HuH-7.5 (cell line): ENCODE data around the gene HLA-DPA1.
"Not testable (repeated sequence)": the region's sequence is repeated elsewhere in the genome, so short reads cannot be mapped to it uniquely, and the experiment has no call there.

ENCODE experiments used
- DNase-seq: peaks from one replicate; pipeline ENCODE4 v3.0.0; 2011; ENCODE audit warnings: low spot score

Gene HLA-DPA1

DNA sequence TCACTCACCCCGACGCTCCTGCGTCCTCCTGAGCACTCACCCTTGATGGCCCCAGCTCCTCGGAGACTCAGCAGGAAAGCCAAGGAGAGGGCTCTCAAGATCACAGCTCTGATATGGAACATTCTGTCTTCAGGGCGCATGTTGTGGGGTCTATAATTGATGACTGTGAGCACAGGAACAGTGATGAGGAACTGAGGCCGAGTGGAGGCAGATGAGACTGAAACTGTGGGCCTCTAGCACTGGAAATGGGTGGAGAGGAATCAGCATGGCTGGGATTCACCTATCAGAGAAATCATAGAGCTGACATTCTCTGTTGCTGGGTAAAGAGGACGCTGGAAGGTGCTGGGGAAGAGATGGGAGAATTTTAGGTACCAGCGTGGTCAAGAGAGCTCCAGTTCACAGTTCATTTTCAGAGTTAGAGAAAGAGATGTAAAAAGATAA, at the start of gene HLA-DPA1:
HLA-DPA1 (minus strand) TSS at position 219 of the 441 bp plus-strand sequence.
- DNase-seq: no peak

DNA sequence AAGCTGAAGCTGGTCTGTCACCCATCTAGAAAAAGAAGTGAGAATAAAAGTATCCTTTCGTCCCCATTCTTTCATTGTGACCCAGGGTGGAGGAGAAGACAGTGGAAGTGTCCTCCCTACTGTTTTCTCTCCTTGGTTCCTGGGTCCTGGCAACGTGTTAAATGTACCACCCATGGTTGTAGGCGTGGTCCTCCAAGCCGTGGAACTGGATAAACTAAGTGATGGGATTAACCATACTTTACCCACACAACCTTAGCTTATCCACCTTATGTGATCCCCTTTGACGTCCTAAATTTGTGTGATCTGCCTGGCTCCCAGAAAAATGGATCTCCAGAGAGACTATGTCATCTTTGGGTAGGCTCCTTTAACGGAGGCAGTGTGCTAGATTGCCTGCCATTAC, 49.7 kb upstream of the HLA-DPA1 start:
- DNase-seq: no peak

DNA sequence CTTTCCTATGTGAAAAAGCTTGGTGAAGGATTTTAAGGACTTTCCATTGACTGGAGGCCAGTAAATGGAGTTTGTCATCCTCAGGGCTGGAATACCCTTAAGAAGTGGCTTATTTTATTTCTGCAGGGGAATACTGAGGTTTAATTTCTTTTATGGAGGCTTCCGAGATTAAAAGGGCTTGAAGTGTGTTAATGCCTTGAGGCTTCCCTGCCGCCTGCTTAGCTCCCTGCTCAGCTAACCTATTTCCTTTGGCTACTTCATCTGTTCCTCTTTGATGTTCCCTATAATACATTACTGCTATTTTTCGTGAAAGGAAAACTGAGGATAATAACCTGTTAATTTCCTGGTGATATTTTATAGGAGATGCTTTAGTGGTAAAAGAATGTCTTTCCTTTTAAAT, 46.6 kb upstream of the HLA-DPA1 start:
- DNase-seq: no peak

DNA sequence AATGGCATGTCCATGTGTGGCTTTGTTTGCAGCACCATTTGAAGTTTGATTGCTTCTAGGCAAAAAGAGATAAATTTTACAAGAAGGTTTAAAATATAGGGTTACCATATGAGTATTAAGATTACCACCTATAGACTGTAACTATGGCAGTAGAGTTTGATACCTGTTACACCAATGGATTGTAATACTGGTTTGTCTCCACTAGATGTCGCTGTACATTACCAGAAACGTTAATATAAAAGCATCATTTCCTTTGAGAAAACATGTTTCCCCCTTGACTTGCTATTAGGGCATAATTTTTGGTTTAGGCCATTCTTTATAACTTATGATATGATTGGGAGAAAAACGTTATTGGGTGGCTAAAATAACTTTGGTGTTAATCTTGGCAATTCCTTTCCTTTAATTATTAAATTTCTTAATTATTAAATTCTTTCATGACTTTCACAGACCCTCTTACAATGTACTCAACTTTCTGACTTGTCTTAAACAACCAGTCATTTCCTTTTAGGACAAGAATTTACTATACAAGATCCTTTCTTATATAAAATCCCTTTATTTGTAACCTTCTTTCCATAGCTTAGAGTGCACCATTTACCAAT, 45.2 kb upstream of the HLA-DPA1 start:
- no peak for DNase-seq

DNA sequence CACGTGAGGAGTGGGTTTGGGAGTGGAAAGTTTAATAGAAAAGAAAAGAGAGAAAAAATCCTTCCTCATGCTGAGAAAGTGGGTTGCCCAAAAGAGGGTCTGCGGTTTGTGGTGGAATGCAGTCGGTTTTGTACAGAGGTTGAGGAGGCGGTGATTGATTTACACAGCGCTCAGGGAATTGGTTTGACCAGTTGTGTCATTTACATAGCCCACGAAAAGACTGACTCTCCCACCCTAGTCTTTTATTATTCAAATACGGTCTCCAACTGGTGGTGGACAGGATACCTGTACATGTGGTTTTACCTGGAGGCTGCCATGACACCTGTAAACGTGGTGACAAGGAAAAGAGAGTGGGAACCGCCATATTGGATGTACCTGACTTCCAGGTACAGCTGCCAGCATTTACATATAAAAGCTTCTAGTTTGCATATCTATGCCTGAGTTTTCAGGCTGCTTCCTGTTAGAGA, 44.4 kb upstream of the HLA-DPA1 start:
- DNase-seq: no peak

DNA sequence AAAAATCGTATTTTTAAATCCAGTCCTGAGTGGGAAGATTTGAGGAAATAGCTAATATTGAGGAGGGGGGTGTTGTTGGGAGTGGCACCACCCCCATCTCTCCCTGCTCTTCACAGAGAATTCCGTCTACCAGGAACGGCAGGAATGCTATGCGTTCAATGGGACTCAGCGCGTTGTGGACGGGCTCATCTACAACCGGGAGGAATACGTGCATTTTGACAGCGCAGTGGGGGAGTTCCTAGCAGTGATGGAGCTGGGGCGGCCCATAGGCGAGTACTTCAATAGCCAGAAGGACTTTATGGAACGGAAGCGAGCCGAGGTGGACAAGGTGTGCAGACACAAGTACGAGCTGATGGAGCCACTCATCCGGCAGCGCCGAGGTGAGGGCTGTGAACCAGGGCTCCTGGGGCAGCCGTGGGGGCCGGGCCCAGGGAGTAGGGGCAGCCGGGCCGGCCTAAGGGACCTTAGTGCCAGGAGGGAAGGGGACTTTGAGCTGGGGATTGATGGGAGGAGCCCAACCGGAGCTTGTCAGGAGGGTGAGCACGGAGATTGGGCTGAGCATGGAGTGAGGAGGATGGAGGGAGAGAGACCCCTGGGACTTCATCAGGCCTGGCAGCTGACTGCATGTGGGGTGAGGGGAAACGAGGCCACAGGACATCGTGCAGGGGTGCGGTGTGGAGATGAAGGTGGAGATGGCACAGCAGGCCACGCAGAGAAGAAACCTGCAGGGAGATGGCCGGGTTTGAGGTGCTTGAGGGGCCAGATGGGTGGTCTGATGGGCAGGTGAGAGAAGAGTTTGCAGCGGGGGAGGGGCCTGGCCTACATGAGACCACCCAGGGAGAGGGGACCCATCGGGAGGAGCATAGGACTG, 43.6 kb upstream of the HLA-DPA1 start:
- DNase-seq: no peak

DNA sequence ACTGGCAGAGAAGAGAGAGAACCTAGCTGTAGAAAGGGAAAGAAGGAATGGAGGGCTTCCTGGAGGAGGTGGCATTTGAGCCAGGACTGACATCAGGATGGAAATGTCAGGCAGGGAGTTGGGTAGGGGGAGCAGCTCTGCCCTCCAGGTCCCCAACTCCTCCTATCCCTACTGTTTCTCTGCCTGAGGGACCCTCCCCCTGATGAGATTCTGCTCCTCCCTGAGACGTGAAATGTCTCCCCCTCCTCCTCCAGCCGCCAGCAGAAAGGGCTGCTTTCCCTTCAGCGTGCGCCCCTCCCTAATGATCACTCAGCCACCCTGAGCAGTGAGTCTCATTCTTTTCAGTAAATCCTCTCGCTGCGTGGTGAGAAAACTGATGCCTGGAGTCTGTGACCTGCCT, 43.0 kb upstream of the HLA-DPA1 start:
- DNase-seq: no peak

DNA sequence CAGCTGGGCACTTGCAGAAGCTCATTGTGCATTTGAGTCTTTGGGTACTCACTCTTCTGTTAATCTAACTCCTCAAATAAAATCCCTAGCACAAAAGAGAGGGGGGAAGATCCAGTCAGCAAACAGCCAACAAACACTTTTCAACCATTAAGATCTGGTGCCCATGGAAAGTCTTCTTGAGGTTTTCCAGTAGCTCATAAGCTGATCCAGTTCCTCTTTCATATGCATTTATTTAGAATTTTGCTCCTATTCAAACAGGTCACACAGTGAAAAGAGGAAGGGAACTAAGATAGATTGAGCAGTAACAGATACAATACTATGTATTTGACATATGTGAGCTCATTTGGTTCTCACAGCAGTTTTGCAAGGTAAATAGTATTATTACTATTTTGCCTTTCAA, 41.0 kb upstream of the HLA-DPA1 start:
- no peak for DNase-seq

DNA sequence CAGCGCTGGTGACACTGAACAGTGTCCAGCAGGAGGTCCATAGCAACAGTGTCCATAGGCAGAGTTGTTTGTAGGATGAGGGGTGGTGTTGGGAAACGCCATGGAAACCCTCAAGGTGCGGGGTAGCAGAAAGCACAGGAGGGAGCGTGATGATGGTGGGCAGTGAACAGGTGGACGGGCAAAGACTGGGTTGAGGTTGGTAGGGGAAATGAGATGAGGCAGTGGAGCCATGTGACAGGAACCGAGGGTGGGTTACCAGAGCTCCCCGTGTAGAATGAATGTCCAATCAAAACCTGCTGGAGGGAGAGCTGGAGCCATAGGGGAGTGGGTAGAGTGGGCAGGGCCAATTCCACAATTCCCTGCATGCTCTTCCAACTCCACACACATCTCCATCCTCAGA, 40.3 kb upstream of the HLA-DPA1 start:
- no peak for DNase-seq

DNA sequence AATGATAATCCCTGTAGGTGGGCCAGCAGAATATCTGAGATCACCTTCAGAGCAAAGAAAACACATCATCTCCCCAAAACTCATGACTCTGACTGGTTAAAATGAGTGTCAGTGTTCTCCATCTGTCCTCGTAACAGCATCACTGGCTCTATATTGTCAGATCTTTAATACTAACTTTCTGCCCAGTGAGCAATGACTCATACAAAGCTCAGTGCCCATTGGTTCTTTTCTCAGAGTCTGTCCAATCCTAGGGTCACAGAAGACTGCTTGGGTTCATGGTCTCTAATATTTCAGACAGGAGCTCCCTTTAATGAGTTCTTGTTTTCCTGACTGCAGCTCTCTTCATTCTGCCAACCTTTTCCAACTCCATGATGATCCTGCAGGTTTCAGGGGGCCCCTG, 38.7 kb upstream of the HLA-DPA1 start:
- DNase-seq: peak; percentile 10

DNA sequence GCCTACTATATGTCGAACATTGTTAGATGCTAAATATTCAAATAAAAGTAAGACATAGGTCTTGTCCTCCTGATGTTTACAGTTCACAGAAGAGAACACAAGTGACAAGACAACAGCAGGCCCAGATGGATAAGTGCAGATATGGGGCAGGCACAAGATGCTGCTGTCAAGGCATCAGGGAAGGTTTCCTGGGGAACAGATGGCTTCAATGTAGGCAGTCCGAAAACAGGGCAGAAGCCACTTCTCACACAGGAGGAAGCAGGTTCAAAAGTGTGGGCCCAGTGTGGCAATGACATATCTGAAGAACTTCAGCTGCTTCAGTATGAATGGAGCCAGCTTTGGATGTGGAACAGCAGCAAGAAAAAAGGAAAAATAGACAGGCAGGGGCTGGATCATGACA, 34.9 kb upstream of the HLA-DPA1 start:
- DNase-seq: no peak

DNA sequence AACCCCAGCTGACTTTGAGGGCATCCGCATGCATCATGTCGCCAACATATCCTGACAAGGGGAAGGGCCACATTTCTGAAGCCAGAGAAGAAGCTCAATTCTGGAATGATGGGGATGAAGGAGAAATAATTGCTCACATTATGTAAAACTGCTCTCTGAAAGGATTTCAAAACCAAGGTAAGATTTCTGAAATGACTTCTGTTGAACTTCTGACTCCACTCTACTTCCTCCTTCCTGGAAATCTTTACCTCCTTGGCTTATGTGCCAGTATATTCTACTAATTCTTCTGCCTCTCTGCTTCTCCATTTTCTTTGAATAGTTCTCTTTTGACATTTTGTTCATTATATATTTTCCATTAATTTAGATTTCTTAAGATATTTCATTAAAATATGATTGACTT, 34.2 kb upstream of the HLA-DPA1 start:
- no peak for DNase-seq

DNA sequence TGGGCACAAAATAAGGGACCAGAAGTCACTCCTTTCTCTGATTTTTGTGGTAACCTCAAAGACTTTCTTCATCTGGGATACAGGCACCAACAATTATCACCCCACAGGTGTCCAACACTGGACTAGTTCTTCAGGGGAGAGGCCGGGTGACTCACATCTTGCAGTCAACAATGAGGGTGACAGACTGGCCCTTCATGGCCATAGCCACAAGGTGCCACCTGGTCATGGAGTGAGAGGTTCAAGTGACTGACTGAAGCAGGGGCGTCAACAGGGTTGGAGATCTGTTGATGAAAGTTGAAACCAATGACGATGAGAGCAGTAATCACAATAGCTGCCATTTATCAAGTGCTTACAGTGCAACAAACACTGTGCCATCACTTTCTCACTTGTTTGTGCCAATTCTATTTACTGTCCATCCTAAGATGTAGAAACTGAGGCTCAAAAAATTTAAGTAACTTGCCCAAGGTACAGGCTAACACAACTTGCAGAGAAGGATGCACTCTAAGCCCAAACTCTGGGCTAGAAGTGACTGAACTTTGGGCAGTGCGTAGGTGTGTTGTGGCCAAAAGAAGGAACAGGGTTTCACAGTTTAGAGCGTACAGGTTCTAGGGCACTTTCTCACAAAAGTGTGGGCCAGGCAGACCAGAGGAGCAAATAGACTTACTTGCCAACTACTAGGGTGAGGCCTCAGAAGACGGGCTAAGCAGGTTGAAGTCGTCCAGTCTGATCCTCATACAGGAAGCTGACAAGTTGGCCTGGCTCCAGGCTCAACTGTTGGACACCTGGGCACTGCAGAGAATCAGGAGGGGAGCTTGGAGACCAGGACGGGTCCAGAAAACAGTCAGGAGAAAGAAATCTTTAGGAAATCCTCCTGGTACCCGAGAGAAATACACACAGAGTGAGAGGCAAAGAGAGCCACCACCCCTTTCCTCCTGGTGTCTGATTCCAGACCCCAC, 32.7 kb upstream of the HLA-DPA1 start:
- no peak for DNase-seq

DNA sequence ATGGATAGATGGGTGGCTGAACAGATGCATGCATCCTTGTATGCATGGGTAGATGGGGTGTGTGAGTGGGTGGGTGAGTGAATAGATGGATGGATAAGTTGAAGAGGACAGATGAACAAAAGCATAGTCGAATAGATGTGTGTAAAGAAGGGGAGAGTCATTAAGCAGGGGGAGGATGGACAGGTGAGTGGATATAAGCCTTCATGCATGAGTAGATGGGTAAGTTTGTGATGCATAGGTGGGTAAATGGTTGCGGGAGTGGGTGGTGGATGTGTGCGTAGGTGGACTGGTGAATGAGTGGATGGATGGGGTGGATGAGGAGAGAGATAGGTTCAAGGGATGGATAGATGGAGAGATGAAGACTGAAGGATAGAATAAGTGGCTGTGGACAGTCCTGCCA, 31.9 kb upstream of the HLA-DPA1 start:
- DNase-seq: no peak

DNA sequence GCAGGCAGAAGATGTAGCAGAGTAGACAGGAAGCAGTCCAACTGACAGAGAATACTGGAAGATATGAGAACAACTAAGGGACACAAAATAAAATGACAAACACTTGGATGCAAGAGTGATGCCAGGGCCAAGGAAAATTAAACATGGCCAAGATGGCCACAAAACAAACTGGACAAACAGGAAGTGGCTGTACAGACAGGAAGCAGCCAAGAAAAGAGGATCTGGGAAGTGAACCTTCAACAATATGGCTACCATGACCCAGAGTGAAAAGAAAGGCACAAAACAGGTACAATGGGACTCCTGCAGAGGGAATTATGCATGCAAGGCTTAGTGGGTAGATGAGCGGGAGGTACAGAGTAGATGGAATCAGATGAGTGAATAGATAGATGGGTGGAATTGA, 31.4 kb upstream of the HLA-DPA1 start:
- no peak for DNase-seq

DNA sequence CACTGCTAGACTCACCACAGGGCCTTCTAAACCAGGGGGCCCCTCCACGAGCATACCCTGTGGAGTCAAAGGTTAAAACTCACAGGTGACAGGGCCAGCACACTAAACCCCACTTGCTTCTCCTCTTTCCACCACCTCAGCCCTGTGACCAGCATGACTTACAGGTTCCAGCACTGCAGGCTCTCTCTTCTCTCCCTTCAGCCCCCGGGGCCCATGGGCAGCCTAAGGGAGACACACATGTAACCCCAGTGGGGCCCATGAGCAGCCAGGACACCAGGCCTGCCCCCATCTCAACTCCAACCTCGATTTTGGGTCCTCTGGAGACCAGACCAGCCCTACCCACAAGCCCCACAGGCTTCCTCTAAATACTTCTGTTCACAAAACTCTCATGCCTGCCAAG, 30.3 kb upstream of the HLA-DPA1 start:
- DNase-seq: no peak

DNA sequence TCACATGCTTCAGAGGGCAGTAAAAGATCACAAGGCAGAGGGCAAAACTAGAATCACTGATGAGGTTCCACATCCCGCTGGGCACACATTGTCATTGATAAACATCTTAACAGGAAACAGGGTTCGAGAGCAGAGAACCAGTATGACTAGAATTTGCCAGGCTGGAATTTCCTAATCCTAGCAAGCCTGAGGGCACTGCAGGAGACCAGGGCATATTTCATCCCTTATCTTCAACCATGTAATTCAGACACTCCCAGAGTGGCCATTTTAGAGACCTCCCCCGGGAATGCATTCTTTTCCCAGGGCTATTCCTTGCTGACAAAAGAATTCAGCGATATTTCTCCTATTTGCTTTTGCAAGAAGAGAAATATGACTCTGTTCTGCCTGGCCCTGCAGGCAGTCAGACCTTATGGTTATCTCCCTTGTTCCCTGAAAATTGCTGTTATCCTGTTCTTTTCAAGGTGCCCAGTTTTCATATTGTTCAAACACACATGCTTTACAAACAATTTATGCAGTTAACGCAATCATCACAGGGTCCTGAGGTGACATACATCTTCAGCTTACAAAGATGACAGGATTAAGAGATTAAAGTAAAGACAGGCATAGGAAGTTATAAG, 27.8 kb upstream of the HLA-DPA1 start:
- DNase-seq: not testable (repeated sequence)

DNA sequence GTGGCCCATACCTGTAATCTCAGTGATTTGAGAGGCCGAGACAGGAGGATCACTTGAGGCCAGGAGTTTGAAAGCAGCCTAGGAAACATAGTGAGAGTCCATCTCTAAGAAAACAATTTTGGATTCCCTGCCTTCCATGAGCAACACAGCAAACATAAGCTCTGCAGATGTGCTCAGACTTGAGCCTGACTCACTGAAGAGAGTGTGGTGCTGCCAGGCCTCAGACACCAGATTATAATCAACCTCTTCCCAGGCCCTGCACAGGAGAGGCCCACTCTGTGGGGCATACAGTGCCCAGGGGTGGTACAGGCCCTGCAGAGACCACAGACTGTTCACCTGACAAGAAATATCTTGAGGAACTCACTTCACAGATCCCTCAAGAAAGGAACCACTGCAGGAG, 22.2 kb upstream of the HLA-DPA1 start:
- DNase-seq: no peak

DNA sequence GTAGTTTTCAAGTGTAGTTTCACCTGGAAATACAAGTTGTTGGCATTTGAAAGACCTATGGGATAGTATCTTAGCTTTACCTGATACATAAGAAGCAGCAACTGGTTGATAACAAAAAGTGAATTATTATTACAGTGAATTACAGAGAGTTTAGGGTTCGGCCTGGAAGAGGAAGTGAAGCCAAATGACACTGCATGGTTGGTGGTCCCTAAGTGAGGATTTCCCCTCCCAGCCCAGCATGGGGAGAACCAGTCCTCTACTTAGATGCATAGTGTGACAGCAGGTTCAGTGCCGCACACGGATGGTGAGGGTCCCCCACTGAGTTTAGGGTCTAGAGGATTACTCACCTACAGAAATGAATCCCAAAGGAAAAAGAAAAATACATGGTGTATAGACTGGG, 20.4 kb upstream of the HLA-DPA1 start:
- no peak for DNase-seq

DNA sequence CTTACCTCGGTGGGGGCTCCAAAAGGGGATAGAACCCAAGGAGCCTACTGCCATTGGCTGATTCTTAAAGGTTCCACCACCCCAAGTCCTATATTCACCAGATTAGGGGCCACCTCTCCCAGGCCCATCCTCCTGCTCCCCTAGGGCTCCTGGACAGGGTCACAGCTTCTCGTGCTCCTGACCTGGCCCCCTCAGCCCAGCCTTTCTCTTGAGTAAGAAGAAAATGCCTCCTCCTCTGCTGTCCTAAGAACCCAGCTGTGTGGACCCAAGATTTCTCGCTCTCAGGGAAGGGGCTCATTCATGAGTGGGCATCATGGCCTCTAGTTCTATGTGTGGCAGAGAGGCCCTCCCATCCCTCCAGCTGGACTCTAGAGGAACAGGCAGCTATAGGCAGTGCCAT, 18.9 kb upstream of the HLA-DPA1 start:
- no peak for DNase-seq

DNA sequence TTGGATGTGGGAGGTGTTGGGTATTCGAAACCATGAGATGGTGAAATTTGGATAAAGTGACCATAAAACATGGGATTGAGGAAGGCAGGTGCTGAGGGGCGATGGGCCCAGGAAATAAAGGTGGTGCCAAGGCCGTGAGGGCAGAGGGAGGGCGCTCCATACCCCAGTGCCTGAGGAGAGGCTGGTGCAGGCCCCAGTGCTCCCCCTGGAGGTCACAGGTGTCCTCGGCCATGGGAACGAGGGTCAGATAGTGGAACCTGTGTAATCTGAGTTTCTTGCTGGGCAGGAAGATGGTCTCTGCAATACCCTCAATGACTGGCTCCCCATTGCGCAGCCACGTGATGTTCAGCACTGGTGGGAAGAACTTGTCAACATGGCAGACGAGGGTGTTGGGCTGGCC, 18.5 kb upstream of the HLA-DPA1 start:
- DNase-seq: no peak
